Measurements from ENCODE around the gene S100A4.

S100A4 gene

DNA sequence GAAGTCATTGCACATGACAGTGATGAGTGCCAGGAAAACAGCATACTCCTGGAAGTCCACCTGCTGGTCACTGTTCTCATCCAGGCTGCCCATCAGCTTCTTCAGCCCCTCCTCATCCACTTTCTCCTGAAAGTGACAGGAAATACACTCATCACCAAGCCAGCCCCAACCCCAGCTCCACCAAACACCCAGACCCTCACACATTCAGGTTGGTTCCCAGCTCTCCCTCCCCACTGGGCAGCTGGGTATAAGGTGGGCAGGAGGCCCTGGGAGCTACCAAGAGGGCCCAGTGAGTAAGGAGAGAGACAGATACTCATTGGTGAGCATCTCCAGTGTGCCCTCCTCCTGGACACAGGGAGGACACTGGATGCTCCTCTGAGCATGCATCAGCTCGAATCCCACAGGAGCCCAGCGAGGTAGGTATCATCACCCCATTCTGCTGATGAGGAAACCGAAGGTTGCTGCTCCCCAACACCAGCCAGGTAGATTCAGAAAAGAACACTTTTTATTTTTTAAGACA, 15.9 kb upstream of the S100A4 start:
- in situ Hi-C loops (cut with MboI; ENCODE audit: low sequenced_read_pairs, unreplicated experiment): no loop called here
- TF ChIP-seq, protein P1, sequence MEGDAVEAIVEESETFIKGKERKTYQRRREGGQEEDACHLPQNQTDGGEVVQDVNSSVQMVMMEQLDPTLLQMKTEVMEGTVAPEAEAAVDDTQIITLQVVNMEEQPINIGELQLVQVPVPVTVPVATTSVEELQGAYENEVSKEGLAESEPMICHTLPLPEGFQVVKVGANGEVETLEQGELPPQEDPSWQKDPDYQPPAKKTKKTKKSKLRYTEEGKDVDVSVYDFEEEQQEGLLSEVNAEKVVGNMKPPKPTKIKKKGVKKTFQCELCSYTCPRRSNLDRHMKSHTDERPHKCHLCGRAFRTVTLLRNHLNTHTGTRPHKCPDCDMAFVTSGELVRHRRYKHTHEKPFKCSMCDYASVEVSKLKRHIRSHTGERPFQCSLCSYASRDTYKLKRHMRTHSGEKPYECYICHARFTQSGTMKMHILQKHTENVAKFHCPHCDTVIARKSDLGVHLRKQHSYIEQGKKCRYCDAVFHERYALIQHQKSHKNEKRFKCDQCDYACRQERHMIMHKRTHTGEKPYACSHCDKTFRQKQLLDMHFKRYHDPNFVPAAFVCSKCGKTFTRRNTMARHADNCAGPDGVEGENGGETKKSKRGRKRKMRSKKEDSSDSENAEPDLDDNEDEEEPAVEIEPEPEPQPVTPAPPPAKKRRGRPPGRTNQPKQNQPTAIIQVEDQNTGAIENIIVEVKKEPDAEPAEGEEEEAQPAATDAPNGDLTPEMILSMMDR (IDR thresholded peaks at IDR 0.05; ENCODE audit: borderline replicate concordance, control extremely low read depth, extremely low read depth, insufficient read depth, missing control alignments): no peak
- DNase-seq (ENCODE audit: low spot score): no peak

DNA sequence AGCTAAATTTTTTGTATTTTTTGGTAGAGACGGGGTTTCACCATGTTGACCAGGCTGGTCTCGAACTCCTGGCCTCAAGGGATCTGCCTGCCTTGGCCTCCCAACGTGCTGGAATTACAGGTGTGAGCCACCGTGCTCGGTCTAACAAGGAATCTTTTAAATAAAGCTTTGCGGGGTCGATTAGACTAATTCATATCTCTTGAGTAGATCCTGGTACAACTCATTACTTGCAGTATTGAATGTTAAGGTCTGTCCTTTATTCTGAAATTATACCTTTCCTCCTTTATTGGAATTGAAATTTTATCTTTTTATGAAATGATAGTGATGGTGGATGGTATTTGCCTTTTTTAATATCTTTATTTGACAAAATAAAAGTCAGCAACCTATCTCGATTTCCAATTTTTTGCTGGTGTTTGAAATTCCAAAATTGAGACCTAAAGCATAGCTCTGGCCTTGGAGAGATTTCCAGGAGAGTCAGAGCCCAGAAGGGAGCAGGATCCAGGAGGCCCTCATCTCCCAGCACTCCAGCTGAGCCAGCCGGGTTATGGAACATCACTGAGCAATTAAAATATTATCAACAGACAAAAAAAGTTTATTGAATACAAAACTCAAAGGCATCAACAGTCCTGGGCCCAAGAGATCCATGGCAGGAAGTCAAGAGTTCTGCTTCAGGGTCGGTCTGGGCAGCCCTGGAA, 15.3 kb upstream of the S100A4 start:
- TF ChIP-seq, protein P1 (IDR thresholded peaks at IDR 0.05; ENCODE audit: borderline replicate concordance, control extremely low read depth, extremely low read depth, insufficient read depth, missing control alignments): no peak
- no peak for DNase-seq (ENCODE audit: low spot score)
- in situ Hi-C loops (cut with MboI; ENCODE audit: low sequenced_read_pairs, unreplicated experiment): no loop called here

DNA sequence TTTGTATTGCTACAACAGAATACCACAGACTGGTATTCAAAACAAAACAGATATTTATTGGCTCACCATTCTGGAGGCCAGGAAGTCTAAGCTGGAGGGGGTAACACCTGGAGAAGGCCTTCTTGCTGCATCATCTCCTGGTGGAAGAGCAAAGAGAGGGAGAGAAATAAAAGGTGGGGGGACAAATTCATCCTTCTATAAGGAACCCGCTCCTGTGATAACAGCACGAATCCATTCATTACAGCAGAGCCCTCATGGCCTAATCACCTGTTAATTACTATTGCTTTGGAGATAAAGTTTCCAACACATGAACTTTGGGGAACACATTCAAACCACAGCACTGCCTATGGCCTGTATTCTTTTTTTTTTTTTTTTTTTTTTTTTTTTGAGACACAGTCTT, 14.6 kb upstream of the S100A4 start:
- TF ChIP-seq, protein P1 (IDR thresholded peaks at IDR 0.05; ENCODE audit: borderline replicate concordance, control extremely low read depth, extremely low read depth, insufficient read depth, missing control alignments): no peak

DNA sequence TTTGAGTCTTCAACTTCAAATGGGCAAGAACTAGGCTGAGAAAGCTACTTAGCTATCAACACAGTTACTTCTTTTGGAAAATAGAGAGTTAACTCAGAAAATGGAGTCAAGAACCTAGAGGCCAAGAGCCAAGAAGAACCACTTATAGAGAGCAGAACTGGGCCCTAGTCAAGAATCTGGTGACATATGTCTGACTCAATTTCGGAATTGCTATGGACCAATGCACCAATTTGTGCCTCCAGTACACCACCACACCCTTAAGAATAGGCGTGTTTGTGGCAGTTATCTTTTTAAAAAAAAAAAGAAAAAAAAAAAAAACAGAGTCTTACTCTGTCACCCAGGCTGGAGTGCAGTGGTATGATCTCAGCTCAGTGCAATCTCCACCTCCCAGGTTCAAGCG, 12.3 kb upstream of the S100A4 start:
- in situ Hi-C loops (cut with MboI; ENCODE audit: low sequenced_read_pairs, unreplicated experiment): no loop called here
- TF ChIP-seq, protein P1 (IDR thresholded peaks at IDR 0.05; ENCODE audit: borderline replicate concordance, control extremely low read depth, extremely low read depth, insufficient read depth, missing control alignments): no peak
- DNase-seq (ENCODE audit: low spot score): no peak

More for the DNA sequence above, 14.6 kb upstream of the S100A4 start:
- in situ Hi-C loops (cut with MboI; ENCODE audit: low sequenced_read_pairs, unreplicated experiment): no loop called here
- no peak for DNase-seq (ENCODE audit: low spot score)

DNA sequence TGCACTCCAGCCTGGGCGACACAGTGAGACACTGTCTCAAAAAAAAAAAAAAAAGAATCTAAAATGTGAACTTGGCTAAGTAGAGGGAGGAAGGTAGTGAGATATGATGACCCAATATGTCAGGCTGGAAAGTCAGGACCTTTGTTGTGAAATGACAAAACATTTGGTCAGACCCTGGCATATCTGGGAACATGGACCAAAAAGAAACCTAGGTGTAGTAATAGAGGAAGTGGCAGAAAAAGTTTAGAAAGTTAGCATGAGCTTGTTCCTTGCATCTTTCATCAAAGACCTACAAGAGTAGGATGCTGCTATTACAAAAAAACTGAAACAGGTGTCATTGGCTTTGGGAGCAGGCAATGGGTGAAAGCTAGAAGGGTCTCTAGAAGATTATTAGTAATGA, 10.7 kb upstream of the S100A4 start:
- DNase-seq (ENCODE audit: low spot score): no peak
- in situ Hi-C loops (cut with MboI; ENCODE audit: low sequenced_read_pairs, unreplicated experiment): no loop called here
- TF ChIP-seq, protein P1 (IDR thresholded peaks at IDR 0.05; ENCODE audit: borderline replicate concordance, control extremely low read depth, extremely low read depth, insufficient read depth, missing control alignments): no peak

DNA sequence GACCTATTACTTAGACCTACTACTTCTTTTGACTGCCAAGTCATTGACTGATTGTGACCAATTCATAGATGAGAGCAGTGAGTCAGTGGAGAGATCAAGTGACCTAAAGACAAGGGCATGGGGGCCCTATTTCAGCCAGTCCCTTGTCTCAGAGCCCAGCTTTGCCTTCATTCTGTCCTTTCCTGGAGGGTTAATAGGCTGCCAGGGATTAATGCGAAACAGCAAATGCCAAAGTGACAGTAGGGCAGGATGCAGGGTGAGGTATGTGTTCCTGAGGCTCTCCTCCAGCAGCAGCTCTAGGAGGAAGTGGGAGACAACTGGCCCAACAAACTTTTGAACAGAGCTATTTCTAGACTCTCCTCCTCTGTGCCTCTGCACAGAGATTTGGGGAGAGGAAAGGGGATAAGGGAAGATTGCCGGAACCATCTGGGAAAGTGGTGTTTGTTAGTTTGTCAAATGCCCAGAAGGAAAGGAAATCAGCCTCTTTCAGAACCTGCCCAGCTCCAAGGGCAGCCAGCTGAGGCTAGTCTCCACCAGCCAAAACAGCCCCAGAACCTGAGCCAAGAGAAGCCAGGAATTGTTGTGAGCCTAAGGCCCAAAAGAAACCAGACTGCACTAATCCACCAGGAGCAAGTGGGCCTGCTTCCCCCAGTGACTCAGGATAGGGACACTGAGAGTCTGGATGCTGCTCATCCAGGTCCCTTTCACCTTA, 8.4 kb upstream of the S100A4 start:
- in situ Hi-C loops (cut with MboI; ENCODE audit: low sequenced_read_pairs, unreplicated experiment): no loop called here
- TF ChIP-seq, protein P1 (IDR thresholded peaks at IDR 0.05; ENCODE audit: borderline replicate concordance, control extremely low read depth, extremely low read depth, insufficient read depth, missing control alignments): no peak
- DNase-seq (ENCODE audit: low spot score): no peak

Measured in GM13976 (cell line).